HG03196 (cell line): ENCODE results near the gene IGLON5.

Experiments
- ATAC-seq: cut with Tn5 transposase; IDR thresholded peaks from one replicate; pipeline ENCODE4 v1.9.1; 2021; ENCODE audit not compliant: unreplicated experiment

IGLON5 gene

GRCh38 chr19:51361239-51361638 is 49.8 kb downstream of the IGLON5 start:
- no peak for ATAC-seq

- ATAC-seq: no peak
These were observed 53.0 kb downstream of the IGLON5 start for GRCh38 chr19:51364200-51365106.

- no peak for ATAC-seq
These were observed 53.9 kb downstream of the IGLON5 start for GRCh38 chr19:51365211-51365964.

GRCh38 chr19:51365965-51366388 is 54.5 kb downstream of the IGLON5 start, which contains the start of gene ETFB:
Gene ETFB (minus strand): TSS chr19:51366388. CDS start chr19:51366326, 62 bp downstream.
- no peak for ATAC-seq

GRCh38 chr19:51366389-51367254 is 55.2 kb downstream of the IGLON5 start:
- peak; percentile 51 for ATAC-seq

GRCh38 chr19:51367255-51367564 is 55.8 kb downstream of the IGLON5 start:
- ATAC-seq: no peak

GRCh38 chr19:51367565-51368365 is 56.3 kb downstream of the IGLON5 start:
- peak; percentile 68 for ATAC-seq

GRCh38 chr19:51368366-51369282 is 57.2 kb downstream of the IGLON5 start, which contains the start of gene CLDND2:
Gene CLDND2 (minus strand): TSS chr19:51369003. CDS start chr19:51368577, 426 bp downstream.
- no peak for ATAC-seq

GRCh38 chr19:51370230-51370629 is 58.8 kb downstream of the IGLON5 start:
- no peak for ATAC-seq

- no peak for ATAC-seq
These were observed 59.8 kb downstream of the IGLON5 start for GRCh38 chr19:51371186-51371690.

- ATAC-seq: no peak
These were observed 60.7 kb downstream of the IGLON5 start for GRCh38 chr19:51372021-51372648.

GRCh38 chr19:51372649-51373504 is 61.4 kb downstream of the IGLON5 start, which contains the start of gene NKG7:
Gene NKG7 (minus strand): TSS chr19:51372654. CDS start chr19:51372535, 119 bp downstream.
- no peak for ATAC-seq

GRCh38 chr19:51375504-51376221 is 64.2 kb downstream of the IGLON5 start:
- no peak for ATAC-seq

GRCh38 chr19:51377422-51377821 is 66.0 kb downstream of the IGLON5 start:
- ATAC-seq: no peak

GRCh38 chr19:51380379-51380778 is 68.9 kb downstream of the IGLON5 start:
- ATAC-seq: no peak
